NCI-H2107 treated with DMSO at 0.1 percent for 48 hours (cell line): Measurements from ENCODE around the gene PDS5A.
"Not testable (repeated sequence)": the region's sequence is repeated elsewhere in the genome, so short reads cannot be mapped to it uniquely, and the experiment has no call there.

Experiments
- DNase-seq: peaks from one replicate; lab custom pipeline; 2025; ENCODE audit not compliant: unreplicated experiment; lab: John Stamatoyannopoulos, UW

PDS5A gene

GRCh38 chr4:39908284-39908683 lies 69.4 kb downstream of the PDS5A start:
- no peak for DNase-seq

DNA sequence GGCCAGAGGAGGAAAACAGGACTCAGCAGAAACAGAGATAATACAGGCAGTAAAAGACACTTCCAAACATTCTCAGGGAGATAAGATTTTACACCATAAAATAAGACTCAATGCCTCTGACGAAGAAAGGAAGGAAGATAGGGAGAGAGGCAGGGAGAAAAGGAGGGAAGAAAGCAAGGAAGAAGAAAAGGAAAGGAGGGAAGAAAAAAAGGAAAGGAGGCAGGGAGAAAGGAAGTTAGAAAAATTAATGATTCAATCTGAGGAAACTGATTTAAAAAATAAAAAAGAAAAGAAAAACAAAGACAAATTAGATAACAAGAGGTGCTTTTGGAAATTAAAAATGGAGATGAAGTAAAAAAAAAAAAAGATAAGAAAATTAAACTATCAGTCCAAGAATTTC lies 72.1 kb downstream of the PDS5A start:
- no peak for DNase-seq

DNA sequence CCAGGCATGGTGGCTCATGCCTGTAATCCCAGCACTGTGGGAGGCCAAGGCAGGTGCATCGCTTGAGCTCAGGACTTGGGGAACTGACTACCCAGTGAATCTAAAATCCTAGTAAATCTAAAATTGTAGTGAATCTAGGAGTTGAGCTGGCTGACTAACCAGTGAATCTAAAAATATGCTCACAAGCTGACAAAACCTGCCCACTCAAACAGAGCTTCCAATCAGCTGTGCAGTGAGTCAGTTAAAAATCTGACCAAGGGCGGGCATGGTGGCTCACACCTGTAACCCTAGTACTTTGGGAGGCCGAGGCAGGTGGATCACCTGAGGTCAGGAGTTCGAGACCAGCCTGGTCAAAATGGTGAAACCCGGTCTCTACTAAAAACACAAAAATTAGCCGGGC lies 72.7 kb downstream of the PDS5A start:
- not testable (repeated sequence) for DNase-seq

GRCh38 chr4:39900966-39901365 lies 76.7 kb downstream of the PDS5A start:
- no peak for DNase-seq

DNA sequence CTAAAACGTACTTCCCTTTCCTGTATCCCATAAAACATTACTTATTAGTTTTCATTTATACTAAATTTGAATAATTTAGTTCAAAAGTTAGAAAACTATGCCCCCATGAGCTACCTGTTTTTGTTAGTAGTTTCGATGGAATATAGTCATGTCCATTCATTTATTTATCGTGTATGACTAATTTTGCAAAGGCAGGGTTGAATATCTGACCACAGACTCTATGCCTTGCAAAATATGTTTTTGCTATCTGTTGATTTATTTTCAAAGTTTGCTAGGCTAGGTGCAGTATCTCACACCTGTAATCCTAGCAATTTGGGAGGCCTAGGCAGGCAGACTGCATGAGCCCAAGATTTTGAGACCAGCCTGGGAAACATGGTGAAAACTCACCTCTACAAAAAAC lies 78.4 kb downstream of the PDS5A start:
- DNase-seq: no peak

- DNase-seq: no peak
Observed at GRCh38 chr4:39898015-39898414, 79.7 kb downstream of the PDS5A start.

- DNase-seq: no peak
Observed at GRCh38 chr4:39893693-39894072, 84.0 kb downstream of the PDS5A start.

- no peak for DNase-seq
Observed at GRCh38 chr4:39892988-39893692, 84.6 kb downstream of the PDS5A start.

DNA sequence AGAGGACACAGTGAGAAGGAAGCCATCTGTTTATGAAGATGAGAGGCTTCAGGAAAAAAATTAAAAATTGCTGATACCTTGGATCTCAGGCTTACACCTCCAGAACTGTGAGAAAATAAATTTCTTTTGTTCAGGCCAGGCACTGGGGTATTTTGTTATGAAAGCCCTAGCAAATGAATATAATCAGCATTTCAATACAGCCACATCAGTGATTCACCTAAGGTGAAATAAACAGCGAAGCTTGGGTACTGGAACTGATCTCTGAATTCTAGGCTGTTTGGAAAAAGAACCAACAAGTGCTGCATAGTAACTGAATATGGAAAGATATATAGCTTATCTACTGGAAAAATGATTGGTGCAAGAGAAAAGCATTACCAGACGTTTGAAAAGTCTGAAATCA lies 88.5 kb downstream of the PDS5A start:
- no peak for DNase-seq

DNA sequence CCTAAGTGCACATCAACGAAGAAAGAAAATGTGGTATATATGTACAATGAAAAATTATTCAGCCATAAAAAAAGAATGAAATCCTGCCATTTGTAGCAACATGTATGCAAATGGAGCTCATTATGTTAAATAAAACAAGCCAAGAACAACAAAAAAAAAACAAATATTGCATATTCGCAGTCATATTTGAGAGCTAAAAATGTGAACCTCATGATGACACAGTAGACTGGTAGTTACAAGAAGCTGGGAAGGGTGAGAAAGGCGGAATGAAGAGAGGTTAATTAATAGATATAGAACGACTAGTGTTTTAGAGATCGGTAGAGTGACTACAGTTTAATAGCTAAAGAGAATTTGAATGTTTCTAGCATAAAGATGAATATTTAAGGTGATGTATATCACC lies 89.2 kb downstream of the PDS5A start:
- DNase-seq: no peak

DNA sequence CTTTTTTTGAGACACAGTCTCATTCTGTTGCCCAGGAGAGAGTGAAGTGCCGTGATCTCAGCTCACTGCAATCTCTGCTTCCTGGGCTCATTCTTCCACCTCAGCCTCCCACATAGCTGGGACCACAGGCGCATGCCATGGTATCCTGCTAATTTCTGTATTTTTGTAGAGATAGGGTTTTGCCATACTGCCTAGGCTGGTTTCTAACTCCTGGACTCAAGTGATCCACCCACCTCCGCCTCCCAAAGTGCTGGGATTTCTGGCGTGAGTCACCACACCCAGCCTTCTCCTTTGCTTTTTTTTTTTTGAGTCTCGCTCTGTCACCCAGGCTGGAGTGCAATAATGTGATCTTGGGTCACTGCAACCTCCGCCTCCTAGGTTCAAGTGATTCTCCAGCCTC lies 94.1 kb downstream of the PDS5A start:
- DNase-seq: no peak

DNA sequence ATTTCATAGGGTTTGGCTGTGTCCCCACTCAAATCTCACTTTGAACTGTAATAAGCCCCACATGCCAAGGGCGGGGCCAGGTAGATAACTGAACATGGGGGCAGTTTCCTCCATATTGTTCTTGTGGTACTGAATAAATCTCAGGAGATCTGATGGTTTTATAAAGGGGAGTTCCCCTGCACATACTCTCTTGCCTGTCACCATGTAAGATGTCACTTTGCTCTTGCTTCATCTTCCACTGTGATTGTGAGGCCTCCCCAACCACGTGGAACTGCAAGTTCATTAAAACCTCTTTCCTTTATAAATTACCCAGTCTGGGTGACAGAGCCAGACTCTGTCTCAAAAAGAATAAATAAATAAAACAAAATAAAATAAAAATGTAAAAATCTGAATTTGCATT lies 95.9 kb downstream of the PDS5A start:
- no peak for DNase-seq

GRCh38 chr4:39877971-39878370 lies 99.7 kb downstream of the PDS5A start:
- DNase-seq: no peak

- DNase-seq: no peak
Observed at GRCh38 chr4:39873823-39874222, 103.9 kb downstream of the PDS5A start.

- DNase-seq: no peak
Observed at GRCh38 chr4:39865280-39865679, 112.4 kb downstream of the PDS5A start.

GRCh38 chr4:39864391-39864790 lies 113.3 kb downstream of the PDS5A start:
- DNase-seq: no peak

DNA sequence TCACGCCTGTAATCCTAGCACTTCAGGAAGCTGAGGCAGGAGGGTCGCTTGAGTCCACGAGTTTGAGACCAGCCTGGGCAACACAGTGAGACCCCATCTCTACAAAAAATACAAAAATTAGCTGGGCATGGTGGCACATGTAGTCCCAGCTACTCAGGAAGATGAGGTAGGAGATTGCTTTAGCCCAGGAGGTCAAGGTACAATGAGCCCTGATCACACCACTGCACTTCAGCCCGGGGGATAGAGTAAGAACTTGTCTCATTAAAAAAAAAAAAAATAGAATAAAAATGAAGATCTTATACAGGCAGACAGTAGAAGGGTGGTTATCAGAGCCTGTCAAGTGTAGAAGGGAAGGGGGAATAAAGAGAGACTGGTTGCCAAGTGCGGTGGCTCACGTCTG lies 116.9 kb downstream of the PDS5A start:
- no peak for DNase-seq

- no peak for DNase-seq
Observed at GRCh38 chr4:39855909-39856512, 121.7 kb downstream of the PDS5A start.

DNA sequence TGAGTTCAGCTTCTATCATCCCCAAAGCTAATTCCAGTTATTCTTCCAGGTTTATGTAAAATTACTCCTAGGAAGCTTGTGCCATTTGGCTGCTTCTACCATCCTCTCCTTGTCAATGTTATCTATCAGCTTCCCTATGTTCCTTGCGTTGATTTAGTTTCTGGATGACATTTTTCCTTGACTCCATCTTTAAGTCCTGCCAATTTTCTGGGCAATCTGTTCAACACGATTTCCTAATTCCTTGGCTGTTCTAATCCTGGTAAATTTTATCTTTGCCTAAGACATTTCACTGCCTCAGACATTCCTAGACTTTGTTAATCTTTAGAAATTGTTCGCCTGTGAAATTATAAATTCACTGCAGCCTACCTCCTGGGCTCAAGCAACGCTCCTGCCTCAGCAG lies 125.1 kb downstream of the PDS5A start:
- DNase-seq: no peak

DNA sequence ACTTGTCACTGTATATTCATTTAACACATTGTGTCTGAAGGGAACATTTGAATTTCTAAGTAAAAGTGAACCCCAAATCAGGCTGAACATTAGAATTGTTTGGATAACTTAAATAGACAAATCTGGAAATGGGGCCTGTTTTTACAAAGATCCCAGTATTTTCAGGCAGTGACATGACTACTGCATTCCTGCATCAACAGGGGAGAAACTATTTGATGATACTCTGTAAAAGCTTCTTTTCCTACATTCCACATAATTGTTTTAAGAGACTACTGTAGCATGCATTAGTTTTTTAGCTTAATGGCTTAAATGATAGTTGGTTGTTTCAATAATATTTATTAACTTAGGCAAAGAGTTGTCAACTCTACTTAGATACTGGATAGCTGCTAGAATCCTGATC lies 127.0 kb downstream of the PDS5A start:
- no peak for DNase-seq

DNA sequence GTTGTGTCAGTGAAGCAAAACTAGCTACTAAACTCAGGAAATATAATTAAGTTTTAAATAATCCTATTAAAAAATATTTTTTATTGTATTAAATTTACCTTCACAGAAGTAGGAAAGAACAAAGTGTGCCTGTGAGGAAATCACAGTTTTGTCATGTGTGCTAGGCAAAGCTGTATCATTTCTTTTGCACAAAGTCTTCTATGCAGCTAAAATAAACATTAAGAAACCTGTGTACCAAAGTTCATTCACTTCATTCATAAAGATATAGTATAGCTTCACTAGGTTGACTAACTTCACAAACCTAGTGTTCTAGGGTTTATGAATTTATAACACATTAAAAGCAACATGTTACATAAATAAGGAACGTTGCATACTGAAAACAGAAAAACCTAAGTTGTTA lies 131.0 kb downstream of the PDS5A start:
- DNase-seq: no peak

GRCh38 chr4:39846120-39846519 lies 131.6 kb downstream of the PDS5A start:
- no peak for DNase-seq

DNA sequence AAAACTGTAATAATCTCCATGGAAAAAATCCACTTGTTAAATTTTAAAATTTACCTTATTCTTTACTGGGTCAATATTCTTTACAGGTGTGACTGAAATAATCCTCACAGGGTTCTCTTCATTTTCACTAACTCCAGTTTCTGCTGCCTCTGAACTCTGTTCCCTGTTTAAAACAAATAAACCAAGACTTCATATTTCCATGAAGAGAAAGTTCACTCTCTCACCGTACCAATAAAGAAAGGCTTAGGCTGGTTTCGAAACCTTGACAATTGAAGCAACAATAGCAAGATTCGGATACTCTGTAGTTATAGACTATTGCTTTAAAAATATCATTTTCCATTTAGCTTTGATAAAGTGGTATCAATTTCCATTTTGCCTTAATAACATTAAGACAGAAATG lies 135.8 kb downstream of the PDS5A start:
- no peak for DNase-seq
